CD4-positive, alpha-beta T cell treated with Interleukin-15 for 1 hour (primary cell): ENCODE measurements around the gene TEX2.
A peak's percentile ranks its signal among the peaks of the same experiment; 100 is the strongest.
"Not testable (repeated sequence)": the region's sequence is repeated elsewhere in the genome, so short reads cannot be mapped to it uniquely, and the experiment has no call there.

Experiments
- DNase-seq: peaks from one replicate; pipeline ENCODE4 v3.0.0-alpha.2; 2020

The TEX2 gene

GRCh38 chr17:64178011-64178825, 84.8 kb downstream of the TEX2 start:
- no peak for DNase-seq

GRCh38 chr17:64177311-64178010, 85.6 kb downstream of the TEX2 start:
- no peak for DNase-seq

- DNase-seq, result no peak
Observed at GRCh38 chr17:64176556-64176955, 86.5 kb downstream of the TEX2 start.

GRCh38 chr17:64174686-64175456, 88.2 kb downstream of the TEX2 start:
- DNase-seq, result peak; percentile 77

GRCh38 chr17:64173646-64174045, 89.4 kb downstream of the TEX2 start:
- DNase-seq, result no peak

- DNase-seq, result no peak
Observed at GRCh38 chr17:64172510-64172909, 90.5 kb downstream of the TEX2 start.

GRCh38 chr17:64171041-64171440, 92.0 kb downstream of the TEX2 start:
- DNase-seq, result no peak

- no peak for DNase-seq
Observed at GRCh38 chr17:64170286-64170685, 92.8 kb downstream of the TEX2 start.

GRCh38 chr17:64167666-64168065, 95.4 kb downstream of the TEX2 start:
- not testable (repeated sequence) for DNase-seq

- no peak for DNase-seq
Observed at GRCh38 chr17:64166876-64167275, 96.2 kb downstream of the TEX2 start.

GRCh38 chr17:64165347-64165746, 97.7 kb downstream of the TEX2 start:
- DNase-seq, result no peak

GRCh38 chr17:64164596-64165285, 98.3 kb downstream of the TEX2 start:
- DNase-seq, result no peak

GRCh38 chr17:64163468-64163867, 99.6 kb downstream of the TEX2 start:
- no peak for DNase-seq

- no peak for DNase-seq
Observed at GRCh38 chr17:64162554-64162953, 100.5 kb downstream of the TEX2 start.

- no peak for DNase-seq
Observed at GRCh38 chr17:64161380-64162176, 101.5 kb downstream of the TEX2 start.

- DNase-seq, result no peak
Observed at GRCh38 chr17:64160378-64160777, 102.7 kb downstream of the TEX2 start.

GRCh38 chr17:64158831-64159590, 104.0 kb downstream of the TEX2 start:
- DNase-seq, result no peak

- DNase-seq, result no peak
Observed at GRCh38 chr17:64158406-64158805, 104.7 kb downstream of the TEX2 start.

- no peak for DNase-seq
Observed at GRCh38 chr17:64157669-64158180, 105.3 kb downstream of the TEX2 start.

GRCh38 chr17:64156670-64157069, 106.4 kb downstream of the TEX2 start:
- no peak for DNase-seq
